Liver (tissue), 3 donors: ENCODE results near the gene PVALEF.

ENCODE experiments used
- EGR1 ChIP-seq, 2 donors: IDR thresholded peaks; 2 replicates each; pipeline ENCODE4 v1.6.1; 2016 to 2018; ENCODE audit warnings: antibody characterized with exemption in 2 of 2, low read depth in 2 of 2
- GABPA ChIP-seq, 2 donors: IDR thresholded peaks in 1 of 2; conservative IDR thresholded peaks in 1 of 2; 2 replicates each; pipeline ENCODE4 v1.6.1; 2016; ENCODE audit warnings: antibody characterized with exemption in 2 of 2, mild to moderate bottlenecking in 1 of 2, moderate library complexity in 1 of 2
- JUND ChIP-seq, 2 donors: IDR thresholded peaks; 2 replicates each; pipeline ENCODE4 v1.6.1; 2016; ENCODE audit warnings: antibody characterized with exemption in 2 of 2
- MAX ChIP-seq: IDR thresholded peaks from 2 replicates; pipeline ENCODE4 v1.6.1; 2016; ENCODE audit warnings: antibody characterized with exemption
- RAD21 ChIP-seq, 2 donors: IDR thresholded peaks; 2 replicates each; pipeline ENCODE4 v1.6.1; 2016; ENCODE audit warnings: antibody characterized with exemption in 2 of 2, mild to moderate bottlenecking in 2 of 2
- TAF1 ChIP-seq: conservative IDR thresholded peaks from 2 replicates; pipeline ENCODE4 v1.6.1; 2016; ENCODE audit warnings: antibody characterized with exemption, mild to moderate bottlenecking
- YY1 ChIP-seq: IDR thresholded peaks from 2 replicates; pipeline ENCODE4 v1.6.1; 2016; ENCODE audit warnings: antibody characterized with exemption, mild to moderate bottlenecking
- TF ChIP-seq, protein P1 (sequence below): fragments of 150-350 bp; IDR thresholded peaks from 2 replicates; pipeline ENCODE4 v1.5.1; 2017; ENCODE audit warnings: improper control_type of control experiment, low read depth, low read length; ENCODE audit not compliant: missing input control
- TF ChIP-seq, protein P2 (sequence below): IDR thresholded peaks from 2 replicates; pipeline ENCODE4 v1.6.1; 2016; ENCODE audit warnings: antibody characterized with exemption
- TF ChIP-seq, protein P3 (sequence below): IDR thresholded peaks from 2 replicates; pipeline ENCODE4 v1.6.1; 2016; ENCODE audit warnings: antibody characterized with exemption
- TF ChIP-seq, protein P4 (sequence below): IDR thresholded peaks from 2 replicates; pipeline ENCODE4 v1.6.1; 2016; ENCODE audit warnings: antibody characterized with exemption, mild to moderate bottlenecking
- donor health status: healthy.
- donor health status: healthy.

DNA sequence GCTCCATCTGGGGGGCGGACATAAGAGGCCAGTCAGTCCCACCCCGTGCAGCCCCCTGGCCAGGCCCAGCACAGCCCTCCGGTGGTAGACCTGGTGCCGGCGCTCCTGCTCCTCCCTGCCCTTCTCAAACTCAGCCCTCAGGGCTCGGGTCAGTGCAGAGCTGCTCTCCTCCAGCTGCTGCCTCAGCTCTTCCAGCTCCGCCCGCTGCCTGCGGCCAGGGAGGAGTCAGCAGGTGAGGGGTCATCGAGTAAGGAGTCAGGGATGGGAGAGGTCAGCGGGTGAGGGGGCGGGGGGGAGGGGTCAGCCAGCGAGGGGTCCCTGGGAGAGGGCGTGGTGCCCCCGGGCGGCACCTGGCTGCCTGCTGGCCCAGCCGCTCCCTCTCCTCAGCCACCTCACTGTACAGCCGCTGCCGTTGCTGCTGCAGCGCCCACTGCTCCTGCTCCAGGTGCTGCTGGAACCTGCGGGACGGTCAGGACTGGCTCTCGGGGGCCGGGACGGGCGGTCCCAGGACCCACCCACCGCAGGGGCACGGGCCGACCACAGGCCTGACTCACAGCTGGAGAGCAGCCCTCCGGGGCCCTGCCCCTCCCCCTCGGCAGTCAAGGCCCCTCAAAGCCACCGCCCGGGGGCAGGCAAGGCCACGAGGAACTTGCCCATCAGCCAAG is 27.2 kb downstream of the PVALEF start:
- TF ChIP-seq, protein P1, sequence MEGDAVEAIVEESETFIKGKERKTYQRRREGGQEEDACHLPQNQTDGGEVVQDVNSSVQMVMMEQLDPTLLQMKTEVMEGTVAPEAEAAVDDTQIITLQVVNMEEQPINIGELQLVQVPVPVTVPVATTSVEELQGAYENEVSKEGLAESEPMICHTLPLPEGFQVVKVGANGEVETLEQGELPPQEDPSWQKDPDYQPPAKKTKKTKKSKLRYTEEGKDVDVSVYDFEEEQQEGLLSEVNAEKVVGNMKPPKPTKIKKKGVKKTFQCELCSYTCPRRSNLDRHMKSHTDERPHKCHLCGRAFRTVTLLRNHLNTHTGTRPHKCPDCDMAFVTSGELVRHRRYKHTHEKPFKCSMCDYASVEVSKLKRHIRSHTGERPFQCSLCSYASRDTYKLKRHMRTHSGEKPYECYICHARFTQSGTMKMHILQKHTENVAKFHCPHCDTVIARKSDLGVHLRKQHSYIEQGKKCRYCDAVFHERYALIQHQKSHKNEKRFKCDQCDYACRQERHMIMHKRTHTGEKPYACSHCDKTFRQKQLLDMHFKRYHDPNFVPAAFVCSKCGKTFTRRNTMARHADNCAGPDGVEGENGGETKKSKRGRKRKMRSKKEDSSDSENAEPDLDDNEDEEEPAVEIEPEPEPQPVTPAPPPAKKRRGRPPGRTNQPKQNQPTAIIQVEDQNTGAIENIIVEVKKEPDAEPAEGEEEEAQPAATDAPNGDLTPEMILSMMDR: no peak
- no peak for TF ChIP-seq RAD21 (IDR thresholded peaks at IDR 0.05)
- TF ChIP-seq, protein P2, sequence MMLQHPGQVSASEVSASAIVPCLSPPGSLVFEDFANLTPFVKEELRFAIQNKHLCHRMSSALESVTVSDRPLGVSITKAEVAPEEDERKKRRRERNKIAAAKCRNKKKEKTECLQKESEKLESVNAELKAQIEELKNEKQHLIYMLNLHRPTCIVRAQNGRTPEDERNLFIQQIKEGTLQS: no peak
- no peak for TF ChIP-seq TAF1
- TF ChIP-seq, protein P3, sequence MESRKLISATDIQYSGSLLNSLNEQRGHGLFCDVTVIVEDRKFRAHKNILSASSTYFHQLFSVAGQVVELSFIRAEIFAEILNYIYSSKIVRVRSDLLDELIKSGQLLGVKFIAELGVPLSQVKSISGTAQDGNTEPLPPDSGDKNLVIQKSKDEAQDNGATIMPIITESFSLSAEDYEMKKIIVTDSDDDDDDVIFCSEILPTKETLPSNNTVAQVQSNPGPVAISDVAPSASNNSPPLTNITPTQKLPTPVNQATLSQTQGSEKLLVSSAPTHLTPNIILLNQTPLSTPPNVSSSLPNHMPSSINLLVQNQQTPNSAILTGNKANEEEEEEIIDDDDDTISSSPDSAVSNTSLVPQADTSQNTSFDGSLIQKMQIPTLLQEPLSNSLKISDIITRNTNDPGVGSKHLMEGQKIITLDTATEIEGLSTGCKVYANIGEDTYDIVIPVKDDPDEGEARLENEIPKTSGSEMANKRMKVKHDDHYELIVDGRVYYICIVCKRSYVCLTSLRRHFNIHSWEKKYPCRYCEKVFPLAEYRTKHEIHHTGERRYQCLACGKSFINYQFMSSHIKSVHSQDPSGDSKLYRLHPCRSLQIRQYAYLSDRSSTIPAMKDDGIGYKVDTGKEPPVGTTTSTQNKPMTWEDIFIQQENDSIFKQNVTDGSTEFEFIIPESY: no peak
- no peak for TF ChIP-seq JUND (IDR thresholded peaks at IDR 0.05)
- no peak for TF ChIP-seq YY1
- TF ChIP-seq MAX: no peak
- TF ChIP-seq GABPA (IDR thresholded peaks at IDR 0.05 in 1 of 2, conservative IDR thresholded peaks at IDR 0.05 in 1 of 2): no peak
- TF ChIP-seq, protein P4, sequence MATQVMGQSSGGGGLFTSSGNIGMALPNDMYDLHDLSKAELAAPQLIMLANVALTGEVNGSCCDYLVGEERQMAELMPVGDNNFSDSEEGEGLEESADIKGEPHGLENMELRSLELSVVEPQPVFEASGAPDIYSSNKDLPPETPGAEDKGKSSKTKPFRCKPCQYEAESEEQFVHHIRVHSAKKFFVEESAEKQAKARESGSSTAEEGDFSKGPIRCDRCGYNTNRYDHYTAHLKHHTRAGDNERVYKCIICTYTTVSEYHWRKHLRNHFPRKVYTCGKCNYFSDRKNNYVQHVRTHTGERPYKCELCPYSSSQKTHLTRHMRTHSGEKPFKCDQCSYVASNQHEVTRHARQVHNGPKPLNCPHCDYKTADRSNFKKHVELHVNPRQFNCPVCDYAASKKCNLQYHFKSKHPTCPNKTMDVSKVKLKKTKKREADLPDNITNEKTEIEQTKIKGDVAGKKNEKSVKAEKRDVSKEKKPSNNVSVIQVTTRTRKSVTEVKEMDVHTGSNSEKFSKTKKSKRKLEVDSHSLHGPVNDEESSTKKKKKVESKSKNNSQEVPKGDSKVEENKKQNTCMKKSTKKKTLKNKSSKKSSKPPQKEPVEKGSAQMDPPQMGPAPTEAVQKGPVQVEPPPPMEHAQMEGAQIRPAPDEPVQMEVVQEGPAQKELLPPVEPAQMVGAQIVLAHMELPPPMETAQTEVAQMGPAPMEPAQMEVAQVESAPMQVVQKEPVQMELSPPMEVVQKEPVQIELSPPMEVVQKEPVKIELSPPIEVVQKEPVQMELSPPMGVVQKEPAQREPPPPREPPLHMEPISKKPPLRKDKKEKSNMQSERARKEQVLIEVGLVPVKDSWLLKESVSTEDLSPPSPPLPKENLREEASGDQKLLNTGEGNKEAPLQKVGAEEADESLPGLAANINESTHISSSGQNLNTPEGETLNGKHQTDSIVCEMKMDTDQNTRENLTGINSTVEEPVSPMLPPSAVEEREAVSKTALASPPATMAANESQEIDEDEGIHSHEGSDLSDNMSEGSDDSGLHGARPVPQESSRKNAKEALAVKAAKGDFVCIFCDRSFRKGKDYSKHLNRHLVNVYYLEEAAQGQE: no peak
- TF ChIP-seq EGR1 (IDR thresholded peaks at IDR 0.05; ENCODE audit: low read depth in 2 of 2): no peak
